Measurements from ENCODE around the gene CAND2. TPM values are rescaled to one million over a fixed set of nuclear protein-coding genes. Genes with fewer than 3 reads are reported as not detected.

The CAND2 gene
- total and polyA plus RNA-seq, 10 of the 15 experiments (the other 5 are each of a cell fraction or from before 2014, with no cell fraction given) = 0.03 to 1.9 (median 0.52) TPM

DNA sequence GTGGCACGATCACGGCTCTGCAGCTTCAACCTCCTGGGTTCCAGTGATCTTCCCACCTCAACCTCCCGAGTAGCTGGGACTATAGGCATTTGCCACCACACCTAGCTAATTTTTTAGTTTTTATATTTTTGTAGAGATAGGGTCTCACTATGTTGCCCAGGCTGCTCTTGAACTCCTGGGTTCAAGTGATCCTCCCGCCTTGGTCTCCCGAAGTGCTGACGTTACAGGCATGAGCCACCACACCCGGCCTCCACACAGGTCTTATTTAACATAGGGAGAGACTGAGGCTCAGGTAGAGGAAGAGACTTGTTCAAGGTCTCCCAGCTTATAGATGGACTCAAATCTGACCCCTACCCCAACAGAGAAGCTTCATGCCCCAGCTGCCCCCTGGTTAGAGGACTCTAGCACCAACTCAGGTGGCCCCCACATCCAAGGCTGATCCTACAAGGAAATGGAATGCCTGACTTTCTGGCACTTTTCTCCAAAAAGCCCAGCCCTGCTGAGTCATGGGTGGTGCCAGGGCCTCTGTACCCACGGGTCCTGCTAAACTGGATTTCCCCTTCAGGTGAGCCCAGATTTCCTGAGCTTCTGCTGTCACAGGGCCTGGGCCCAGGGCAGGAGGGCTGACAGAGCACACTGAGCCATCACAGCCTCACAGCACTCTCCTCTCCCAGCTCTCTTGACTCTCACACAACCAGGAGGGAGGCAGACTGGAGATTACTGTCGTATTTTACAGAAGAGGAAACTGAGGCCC, 43.0 kb upstream of the CAND2 start (continued):
- TF ChIP-seq, protein P1, sequence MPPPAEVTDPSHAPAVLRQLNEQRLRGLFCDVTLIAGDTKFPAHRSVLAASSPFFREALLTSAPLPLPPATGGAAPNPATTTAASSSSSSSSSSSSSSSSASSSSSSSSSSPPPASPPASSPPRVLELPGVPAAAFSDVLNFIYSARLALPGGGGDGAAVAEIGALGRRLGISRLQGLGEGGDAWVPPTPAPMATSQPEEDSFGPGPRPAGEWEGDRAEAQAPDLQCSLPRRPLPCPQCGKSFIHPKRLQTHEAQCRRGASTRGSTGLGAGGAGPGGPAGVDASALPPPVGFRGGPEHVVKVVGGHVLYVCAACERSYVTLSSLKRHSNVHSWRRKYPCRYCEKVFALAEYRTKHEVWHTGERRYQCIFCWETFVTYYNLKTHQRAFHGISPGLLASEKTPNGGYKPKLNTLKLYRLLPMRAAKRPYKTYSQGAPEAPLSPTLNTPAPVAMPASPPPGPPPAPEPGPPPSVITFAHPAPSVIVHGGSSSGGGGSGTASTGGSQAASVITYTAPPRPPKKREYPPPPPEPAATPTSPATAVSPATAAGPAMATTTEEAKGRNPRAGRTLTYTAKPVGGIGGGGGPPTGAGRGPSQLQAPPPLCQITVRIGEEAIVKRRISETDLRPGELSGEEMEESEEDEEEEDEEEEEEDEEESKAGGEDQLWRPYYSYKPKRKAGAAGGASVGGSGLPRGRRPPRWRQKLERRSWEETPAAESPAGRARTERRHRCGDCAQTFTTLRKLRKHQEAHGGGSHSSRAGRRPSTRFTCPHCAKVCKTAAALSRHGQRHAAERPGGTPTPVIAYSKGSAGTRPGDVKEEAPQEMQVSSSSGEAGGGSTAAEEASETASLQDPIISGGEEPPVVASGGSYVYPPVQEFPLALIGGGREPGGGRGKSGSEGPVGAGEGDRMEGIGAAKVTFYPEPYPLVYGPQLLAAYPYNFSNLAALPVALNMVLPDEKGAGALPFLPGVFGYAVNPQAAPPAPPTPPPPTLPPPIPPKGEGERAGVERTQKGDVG (CRISPR knock-in tag; IDR thresholded peaks at IDR 0.05) = no peak
- TF ChIP-seq HDAC6 (IDR thresholded peaks at IDR 0.05; ENCODE audit: unreplicated experiment) = no peak
- TF ChIP-seq, protein P2, sequence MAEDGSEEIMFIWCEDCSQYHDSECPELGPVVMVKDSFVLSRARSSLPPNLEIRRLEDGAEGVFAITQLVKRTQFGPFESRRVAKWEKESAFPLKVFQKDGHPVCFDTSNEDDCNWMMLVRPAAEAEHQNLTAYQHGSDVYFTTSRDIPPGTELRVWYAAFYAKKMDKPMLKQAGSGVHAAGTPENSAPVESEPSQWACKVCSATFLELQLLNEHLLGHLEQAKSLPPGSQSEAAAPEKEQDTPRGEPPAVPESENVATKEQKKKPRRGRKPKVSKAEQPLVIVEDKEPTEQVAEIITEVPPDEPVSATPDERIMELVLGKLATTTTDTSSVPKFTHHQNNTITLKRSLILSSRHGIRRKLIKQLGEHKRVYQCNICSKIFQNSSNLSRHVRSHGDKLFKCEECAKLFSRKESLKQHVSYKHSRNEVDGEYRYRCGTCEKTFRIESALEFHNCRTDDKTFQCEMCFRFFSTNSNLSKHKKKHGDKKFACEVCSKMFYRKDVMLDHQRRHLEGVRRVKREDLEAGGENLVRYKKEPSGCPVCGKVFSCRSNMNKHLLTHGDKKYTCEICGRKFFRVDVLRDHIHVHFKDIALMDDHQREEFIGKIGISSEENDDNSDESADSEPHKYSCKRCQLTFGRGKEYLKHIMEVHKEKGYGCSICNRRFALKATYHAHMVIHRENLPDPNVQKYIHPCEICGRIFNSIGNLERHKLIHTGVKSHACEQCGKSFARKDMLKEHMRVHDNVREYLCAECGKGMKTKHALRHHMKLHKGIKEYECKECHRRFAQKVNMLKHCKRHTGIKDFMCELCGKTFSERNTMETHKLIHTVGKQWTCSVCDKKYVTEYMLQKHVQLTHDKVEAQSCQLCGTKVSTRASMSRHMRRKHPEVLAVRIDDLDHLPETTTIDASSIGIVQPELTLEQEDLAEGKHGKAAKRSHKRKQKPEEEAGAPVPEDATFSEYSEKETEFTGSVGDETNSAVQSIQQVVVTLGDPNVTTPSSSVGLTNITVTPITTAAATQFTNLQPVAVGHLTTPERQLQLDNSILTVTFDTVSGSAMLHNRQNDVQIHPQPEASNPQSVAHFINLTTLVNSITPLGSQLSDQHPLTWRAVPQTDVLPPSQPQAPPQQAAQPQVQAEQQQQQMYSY (CRISPR knock-in tag; IDR thresholded peaks at IDR 0.05) = no peak

DNA sequence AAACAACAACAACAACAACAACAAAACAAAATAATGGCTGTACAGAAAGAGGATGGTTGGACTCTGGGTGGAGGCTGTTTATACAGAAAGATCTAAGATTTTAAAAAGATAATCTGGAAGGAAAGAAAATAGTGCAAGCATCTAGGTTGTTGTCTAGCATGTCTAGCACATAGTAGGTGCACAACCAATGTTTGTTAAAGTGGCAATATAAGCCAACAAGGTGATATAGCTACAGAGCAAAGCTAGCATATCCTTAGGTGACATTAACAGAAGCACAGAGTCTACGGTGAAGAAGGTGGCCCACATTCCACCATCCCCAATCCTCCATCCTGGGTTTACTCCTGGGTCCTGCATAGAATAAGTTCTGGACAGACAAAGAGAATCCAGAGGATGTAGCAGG, 42.2 kb upstream of the CAND2 start:
- no peak for FAIRE-seq
- CTCF ChIA-PET = interaction anchor here (0.8 to 1.6 kb wide), 3 partner anchors 10 to 175 kb away, joined by 3 read pairs; no protein-coding TSS in a partner anchor
- TF ChIP-seq TCF3 (IDR thresholded peaks at IDR 0.05; ENCODE audit: borderline replicate concordance, insufficient read depth, low read depth, low read length) = no peak
- no peak for TF ChIP-seq CHD2 (IDR thresholded peaks at IDR 0.05; ENCODE audit: borderline replicate concordance, low read depth, low read length)
- TF ChIP-seq RFX5 (IDR thresholded peaks at IDR 0.05; ENCODE audit: low read depth, low read length) = no peak
- no peak for TF ChIP-seq NFIC (IDR thresholded peaks at IDR 0.05; ENCODE audit: low read depth, low read length)
- TF ChIP-seq, protein P2 (CRISPR knock-in tag; IDR thresholded peaks at IDR 0.05) = no peak
- no peak for TF ChIP-seq CBX3 (IDR thresholded peaks at IDR 0.05; ENCODE audit: borderline replicate concordance, low read depth)

More for the DNA sequence above, 42.2 kb upstream of the CAND2 start:
- no peak overlapping the region for H3K27ac ChIP-seq (ENCODE audit: control insufficient read depth, insufficient read depth)
- in situ Hi-C loops (cut with MboI) = no loop called here
- POLR2A ChIA-PET = no interaction called here
- H3K9me3 ChIP-seq (replicated peaks; ENCODE audit: control insufficient read depth, insufficient read depth, low read length) = no peaks in the 10 kb centered on the region
- no peak overlapping the region for H3K9ac ChIP-seq (ENCODE audit: control insufficient read depth, insufficient read depth, low read length)
- no peaks in the 10 kb centered on the region for H4K20me1 ChIP-seq (ENCODE audit: control insufficient read depth, insufficient read depth)
- H3K79me2 ChIP-seq (ENCODE audit: control insufficient read depth, insufficient read depth, low read length) = no peaks in the 10 kb centered on the region
- intact Hi-C loops (cut with micrococcal nuclease; ENCODE audit: unreplicated experiment) = no loop called here
- 58% methylated on average over 1 of the region's 1 CpG for WGBS (ENCODE audit: insufficient coverage, insufficient replicate concordance, low lambda C conversion rate, missing lambda C conversion rate)
- H3K4me3 ChIP-seq = no peak overlapping the region
- no peaks in the 10 kb centered on the region for H3K36me3 ChIP-seq (ENCODE audit: control insufficient read depth in 2 of 2, insufficient read depth in 2 of 2, low read length in 1 of 2)
- H3K27me3 ChIP-seq (replicated peaks in 1 of 2; ENCODE audit: control insufficient read depth in 2 of 2, insufficient read depth in 2 of 2, low read length in 1 of 2) = no peaks in the 10 kb centered on the region
- no peak overlapping the region for H2AFZ ChIP-seq (ENCODE audit: control insufficient read depth, low read depth, low read length)
- SMC1A ChIA-PET (ENCODE audit: uncharacterized antibody, unreplicated experiment) = no interaction called here
- BruUV-seq (replicated peaks) = no TSS peak
- no peak overlapping the region for H3K4me2 ChIP-seq (ENCODE audit: control insufficient read depth, insufficient read depth)
- RAD21 ChIA-PET (ENCODE audit: unreplicated experiment) = no interaction called here
- DNase-seq (ENCODE audit: low read depth, low spot score) = no peak
- peaks cover 38% of the 10 kb centered on the region for H3K4me1 ChIP-seq (ENCODE audit: control insufficient read depth, insufficient read depth, low read length)
- ATAC-seq = no peak

All from GM12878 (cell line).